HCT116 (cell line): ENCODE measurements around the gene MYBPH. TPM values are rescaled to one million over a fixed set of nuclear protein-coding genes. Genes with fewer than 3 reads are reported as not detected.

ENCODE experiments used
- ATAC-seq: fragments of 200-7000 bp; cut with Tn5 transposase; 2 replicates; pipeline ENCODE4 v1.9.1; 2020; ENCODE audit warnings: mild to moderate bottlenecking, moderate library complexity
- BruUV-seq: library from RNA; stranded (reverse); fragments of 400-500 nt; replicated peaks from 2 replicates; lab custom pipeline; 2021; lab: Mats Ljungman, UMichigan
- CTCF ChIA-PET: fragments of 300-600 bp; sonication (Branson Sonifier 250); formaldehyde crosslinking; loops from one replicate; lab custom pipeline; 2021; ENCODE audit warnings: antibody characterized with exemption; lab: Charles Lee
- POLR2A ChIA-PET: fragments of 300-600, 350-600 bp; sonication (Branson Sonifier 250); formaldehyde crosslinking; loops from one replicate; lab custom pipeline; 2021; ENCODE audit warnings: antibody characterized with exemption; lab: Charles Lee
- RAD21 ChIA-PET, 2 experiments: fragments of 300-600 bp; sonication (Branson Sonifier 250); formaldehyde crosslinking; loops; one replicate each; lab custom pipeline; 2023; ENCODE audit warnings: low total read pairs in 2 of 2; ENCODE audit not compliant: uncharacterized antibody in 2 of 2, unreplicated experiment in 2 of 2, low non-redundant PET in 1 of 2; lab: Charles Lee
- DNase-seq: peaks from one replicate; pipeline ENCODE4 v3.0.0-alpha.2; 2010; ENCODE audit warnings: low read depth, low spot score
- H2AFZ ChIP-seq: fragments of 200-600 bp; shearing (Covaris generic), sonication (generic); 2 replicates; pipeline ENCODE4 v1.6.1; 2017; ENCODE audit warnings: low read depth, mixed run types, mixed read lengths, antibody characterized with exemption, low read length; ENCODE audit not compliant: poor library complexity, severe bottlenecking
- H3K27ac ChIP-seq: 2 replicates; pipeline ENCODE4 v1.5.1; 2012; ENCODE audit warnings: low read depth, low read length
- H3K27me3 ChIP-seq: fragments of 200-600 bp; sonication (generic); 2 replicates; pipeline ENCODE4 v1.6.1; 2016; ENCODE audit warnings: mixed run types, low read length, mixed read lengths; ENCODE audit not compliant: insufficient read depth
- H3K36me3 ChIP-seq, 2 experiments: fragments of 200-500 bp in 1 of 2; fragments of 200-600 bp in 1 of 2; sonication (Bioruptor generic) in 1 of 2; sonication (generic) in 1 of 2; 2 replicates each; pipeline versions ENCODE4 v1.5.1 to v1.6.1; 2014 to 2016; ENCODE audit warnings: low read length in 2 of 2, inconsistent platforms in 1 of 2, mixed read lengths in 1 of 2, mixed run types in 1 of 2; ENCODE audit not compliant: insufficient read depth in 2 of 2, control insufficient read depth in 1 of 2
- H3K4me1 ChIP-seq, 2 experiments: fragments of 200-600 bp in 1 of 2; sonication (generic) in 1 of 2; 2 replicates each; pipeline versions ENCODE4 v1.5.1 to v1.6.1; 2012 to 2017; ENCODE audit warnings: low read length in 2 of 2, inconsistent platforms in 1 of 2, mild to moderate bottlenecking in 1 of 2, mixed read lengths in 1 of 2, mixed run types in 1 of 2, moderate library complexity in 1 of 2; ENCODE audit not compliant: insufficient read depth in 2 of 2, control insufficient read depth in 1 of 2
- H3K4me2 ChIP-seq: fragments of 200-600 bp; sonication (generic); 2 replicates; pipeline ENCODE4 v1.6.1; 2017; ENCODE audit warnings: mixed run types, low read length, mixed read lengths
- H3K4me3 ChIP-seq, 2 experiments: fragments of 200-600 bp in 1 of 2; sonication (generic) in 1 of 2; replicated peaks in 1 of 2; 2 replicates each; pipeline ENCODE4 v1.5.1; 2011 to 2016; ENCODE audit warnings: low read length in 2 of 2, control low read depth in 1 of 2, low read depth in 1 of 2, mild to moderate bottlenecking in 1 of 2, mixed read lengths in 1 of 2, mixed run types in 1 of 2
- H3K79me2 ChIP-seq: fragments of 200-600 bp; sonication (generic); 2 replicates; pipeline ENCODE4 v1.6.1; 2017; ENCODE audit warnings: mild to moderate bottlenecking, mixed run types, low read length, moderate library complexity, mixed read lengths; ENCODE audit not compliant: insufficient read depth
- H3K9ac ChIP-seq: fragments of 200-600 bp; sonication (generic); 2 replicates; pipeline ENCODE4 v1.6.1; 2016; ENCODE audit warnings: low read length, mixed read lengths
- H3K9me2 ChIP-seq: fragments of 200-600 bp; sonication (generic), shearing (Covaris generic); 2 replicates; pipeline ENCODE4 v1.6.1; 2017; ENCODE audit warnings: mixed run types, mild to moderate bottlenecking, moderate library complexity; ENCODE audit not compliant: insufficient read depth
- H3K9me3 ChIP-seq, 2 experiments: fragments of 200-500 bp in 1 of 2; fragments of 200-600 bp in 1 of 2; sonication (Bioruptor generic) in 1 of 2; sonication (generic) in 1 of 2; 2 replicates each; pipeline ENCODE4 v1.6.1; 2014 to 2017; ENCODE audit warnings: low read length in 2 of 2, mixed read lengths in 2 of 2, inconsistent platforms in 1 of 2, low read depth in 1 of 2, mild to moderate bottlenecking in 1 of 2, mixed run types in 1 of 2, moderate library complexity in 1 of 2; ENCODE audit not compliant: control insufficient read depth in 1 of 2, insufficient read depth in 1 of 2
- H4K20me1 ChIP-seq: fragments of 200-600 bp; sonication (generic), shearing (Covaris generic); 2 replicates; pipeline ENCODE4 v1.6.1; 2017; ENCODE audit warnings: mixed run types, mild to moderate bottlenecking, moderate library complexity; ENCODE audit not compliant: insufficient read depth
- EZH2 ChIP-seq: fragments of 200-600 bp; sonication (generic); IDR thresholded peaks from 2 replicates; pipeline ENCODE4 v1.6.1; 2017; ENCODE audit warnings: antibody characterized with exemption, mixed run types
- EZH2phosphoT487 ChIP-seq: fragments of 200-600 bp; IDR thresholded peaks from 2 replicates; pipeline ENCODE4 v1.6.1; 2018; ENCODE audit warnings: antibody characterized with exemption, borderline replicate concordance
- JUND ChIP-seq: IDR thresholded peaks from 2 replicates; pipeline ENCODE4 v1.6.1; 2012
- POLR2A ChIP-seq: IDR thresholded peaks from 2 replicates; pipeline ENCODE4 v1.7.0; 2011; ENCODE audit warnings: borderline replicate concordance; ENCODE audit not compliant: insufficient read depth, insufficient read length; ENCODE audit errors: extremely low read depth
- POLR2AphosphoS5 ChIP-seq: IDR thresholded peaks from 2 replicates; pipeline ENCODE4 v1.6.1; 2011; ENCODE audit warnings: mild to moderate bottlenecking, low read depth, low read length, moderate library complexity
- RAD21 ChIP-seq: IDR thresholded peaks from 2 replicates; pipeline ENCODE4 v1.6.1; 2012; ENCODE audit warnings: low read depth, mild to moderate bottlenecking
- ZNF274 ChIP-seq: fragments of 200-500 bp; sonication (Bioruptor generic); IDR thresholded peaks from 2 replicates; pipeline ENCODE4 v1.6.1; 2014; ENCODE audit warnings: mild to moderate bottlenecking, low read depth, low read length, inconsistent platforms
- intact Hi-C: fragments of 100-400 bp; cut with micrococcal nuclease; formaldehyde crosslinking; loops from 2 replicates; pipeline ENCODE4 v1.10.0; 2022
- total RNA-seq: library from RNA; stranded (reverse); gene quantifications from one replicate; pipeline ENCODE4 v1.2.1, GENCODE V29; 2021; ENCODE audit not compliant: unreplicated experiment
- TF ChIP-seq, protein P1 (sequence below): IDR thresholded peaks from 2 replicates; pipeline ENCODE4 v1.6.1; 2012
- TF ChIP-seq, protein P2 (sequence below), 3 experiments: fragments of 200-600 bp in 1 of 3; sonication (generic) in 1 of 3; IDR thresholded peaks in 2 of 3; conservative IDR thresholded peaks in 1 of 3; 2 replicates each; pipeline ENCODE4 v1.5.1; 2012 to 2017; ENCODE audit warnings: low read depth in 2 of 3, low read length in 2 of 3, antibody characterized with exemption in 1 of 3, borderline replicate concordance in 1 of 3, control low read depth in 1 of 3, mild to moderate bottlenecking in 1 of 3, mixed read lengths in 1 of 3, mixed run types in 1 of 3, moderate library complexity in 1 of 3; ENCODE audit not compliant: insufficient read depth in 1 of 3
- TF ChIP-seq, protein P3 (sequence below): IDR thresholded peaks from 2 replicates; pipeline ENCODE4 v1.6.1; 2012; ENCODE audit warnings: low read depth
- TF ChIP-seq, protein P4 (sequence below): IDR thresholded peaks from 2 replicates; pipeline ENCODE4 v1.6.1; 2011; ENCODE audit warnings: mild to moderate bottlenecking, low read length, moderate library complexity; ENCODE audit not compliant: insufficient replicate concordance; ENCODE audit errors: extremely low read depth

Gene MYBPH
- total RNA-seq, 1 experiment from 2014 or later: 0.22 TPM

DNA sequence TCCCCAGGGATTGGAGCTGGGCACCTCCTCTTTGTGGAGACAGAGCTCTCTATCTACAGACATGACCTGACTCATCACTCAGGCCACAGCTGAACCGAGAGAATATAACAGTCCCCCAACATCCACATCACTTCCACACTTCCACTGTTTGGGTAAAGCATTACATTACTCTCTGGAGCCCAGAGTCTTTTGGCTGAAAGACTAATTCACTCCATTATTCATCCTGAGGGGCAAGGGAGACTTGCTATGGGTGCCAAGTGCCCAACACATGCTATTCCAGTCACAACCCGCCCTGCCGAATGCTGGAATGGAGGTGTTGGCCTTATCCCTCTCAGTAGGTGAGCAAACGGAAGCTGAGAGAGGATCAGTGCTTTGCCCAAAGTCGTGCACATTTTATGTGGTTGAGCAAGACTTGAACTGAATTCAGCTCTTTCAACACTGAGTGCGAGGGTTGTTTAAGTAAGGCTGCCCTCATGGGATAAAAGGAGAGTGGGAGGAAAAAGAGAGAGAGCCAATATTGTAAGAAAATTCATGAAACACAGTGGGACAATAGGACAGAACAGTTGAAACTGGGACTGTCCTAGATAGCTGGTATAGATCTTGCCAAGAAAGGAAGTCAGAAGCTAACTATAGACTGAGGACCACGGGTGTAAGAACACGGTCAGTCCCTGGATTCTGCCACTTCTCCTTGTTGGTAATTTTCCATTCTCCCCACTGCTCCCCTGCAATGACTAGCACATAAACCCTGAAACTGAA, 24.4 kb upstream of the MYBPH start:
- Histone ChIP-seq H3K36me3 (no peaks in the 10 kb centered on the region), H3K4me1 (peaks cover 0 to 10% of the 10 kb centered on the region in 2 experiments; a peak in 2 of 4 replicates), H4K20me1 (no peaks in the 10 kb centered on the region), H3K79me2 (no peaks in the 10 kb centered on the region), H3K4me2 (no peak overlapping the region), H2AFZ (no peak overlapping the region), H3K27me3 (no peaks in the 10 kb centered on the region), H3K4me3 (no peak overlapping the region), H3K9ac (no peak overlapping the region), H3K27ac (no peak overlapping the region), H3K9me2 (no peaks in the 10 kb centered on the region), H3K9me3 (no peaks in the 10 kb centered on the region)
- CTCF ChIA-PET: interaction anchor here (0.9 kb wide), 1 partner anchor 68 kb away, joined by 3 read pairs; no protein-coding TSS in a partner anchor
- POLR2A ChIA-PET: no interaction called here
- BruUV-seq: no TSS peak
- intact Hi-C loops: no loop called here
- no peak for ATAC-seq
- RAD21 ChIA-PET: interaction anchor here in 1 of 2 experiments (0.7 kb wide), 1 partner anchor 16 kb away, joined by 3 read pairs; no protein-coding TSS in a partner anchor
- no peak for DNase-seq
- TF ChIP-seq POLR2A: no peak
- TF ChIP-seq, protein P1, sequence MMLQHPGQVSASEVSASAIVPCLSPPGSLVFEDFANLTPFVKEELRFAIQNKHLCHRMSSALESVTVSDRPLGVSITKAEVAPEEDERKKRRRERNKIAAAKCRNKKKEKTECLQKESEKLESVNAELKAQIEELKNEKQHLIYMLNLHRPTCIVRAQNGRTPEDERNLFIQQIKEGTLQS: no peak
- TF ChIP-seq RAD21: no peak
- no peak for TF ChIP-seq EZH2phosphoT487
- TF ChIP-seq, protein P2, sequence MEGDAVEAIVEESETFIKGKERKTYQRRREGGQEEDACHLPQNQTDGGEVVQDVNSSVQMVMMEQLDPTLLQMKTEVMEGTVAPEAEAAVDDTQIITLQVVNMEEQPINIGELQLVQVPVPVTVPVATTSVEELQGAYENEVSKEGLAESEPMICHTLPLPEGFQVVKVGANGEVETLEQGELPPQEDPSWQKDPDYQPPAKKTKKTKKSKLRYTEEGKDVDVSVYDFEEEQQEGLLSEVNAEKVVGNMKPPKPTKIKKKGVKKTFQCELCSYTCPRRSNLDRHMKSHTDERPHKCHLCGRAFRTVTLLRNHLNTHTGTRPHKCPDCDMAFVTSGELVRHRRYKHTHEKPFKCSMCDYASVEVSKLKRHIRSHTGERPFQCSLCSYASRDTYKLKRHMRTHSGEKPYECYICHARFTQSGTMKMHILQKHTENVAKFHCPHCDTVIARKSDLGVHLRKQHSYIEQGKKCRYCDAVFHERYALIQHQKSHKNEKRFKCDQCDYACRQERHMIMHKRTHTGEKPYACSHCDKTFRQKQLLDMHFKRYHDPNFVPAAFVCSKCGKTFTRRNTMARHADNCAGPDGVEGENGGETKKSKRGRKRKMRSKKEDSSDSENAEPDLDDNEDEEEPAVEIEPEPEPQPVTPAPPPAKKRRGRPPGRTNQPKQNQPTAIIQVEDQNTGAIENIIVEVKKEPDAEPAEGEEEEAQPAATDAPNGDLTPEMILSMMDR (IDR thresholded peaks at IDR 0.05 in 2 of 3, conservative IDR thresholded peaks at IDR 0.05 in 1 of 3; ENCODE audit: borderline replicate concordance in 1 of 3, insufficient read depth in 1 of 3, low read depth in 2 of 3, low read length in 2 of 3): no peak
- no peak for TF ChIP-seq POLR2AphosphoS5
- TF ChIP-seq, protein P3, sequence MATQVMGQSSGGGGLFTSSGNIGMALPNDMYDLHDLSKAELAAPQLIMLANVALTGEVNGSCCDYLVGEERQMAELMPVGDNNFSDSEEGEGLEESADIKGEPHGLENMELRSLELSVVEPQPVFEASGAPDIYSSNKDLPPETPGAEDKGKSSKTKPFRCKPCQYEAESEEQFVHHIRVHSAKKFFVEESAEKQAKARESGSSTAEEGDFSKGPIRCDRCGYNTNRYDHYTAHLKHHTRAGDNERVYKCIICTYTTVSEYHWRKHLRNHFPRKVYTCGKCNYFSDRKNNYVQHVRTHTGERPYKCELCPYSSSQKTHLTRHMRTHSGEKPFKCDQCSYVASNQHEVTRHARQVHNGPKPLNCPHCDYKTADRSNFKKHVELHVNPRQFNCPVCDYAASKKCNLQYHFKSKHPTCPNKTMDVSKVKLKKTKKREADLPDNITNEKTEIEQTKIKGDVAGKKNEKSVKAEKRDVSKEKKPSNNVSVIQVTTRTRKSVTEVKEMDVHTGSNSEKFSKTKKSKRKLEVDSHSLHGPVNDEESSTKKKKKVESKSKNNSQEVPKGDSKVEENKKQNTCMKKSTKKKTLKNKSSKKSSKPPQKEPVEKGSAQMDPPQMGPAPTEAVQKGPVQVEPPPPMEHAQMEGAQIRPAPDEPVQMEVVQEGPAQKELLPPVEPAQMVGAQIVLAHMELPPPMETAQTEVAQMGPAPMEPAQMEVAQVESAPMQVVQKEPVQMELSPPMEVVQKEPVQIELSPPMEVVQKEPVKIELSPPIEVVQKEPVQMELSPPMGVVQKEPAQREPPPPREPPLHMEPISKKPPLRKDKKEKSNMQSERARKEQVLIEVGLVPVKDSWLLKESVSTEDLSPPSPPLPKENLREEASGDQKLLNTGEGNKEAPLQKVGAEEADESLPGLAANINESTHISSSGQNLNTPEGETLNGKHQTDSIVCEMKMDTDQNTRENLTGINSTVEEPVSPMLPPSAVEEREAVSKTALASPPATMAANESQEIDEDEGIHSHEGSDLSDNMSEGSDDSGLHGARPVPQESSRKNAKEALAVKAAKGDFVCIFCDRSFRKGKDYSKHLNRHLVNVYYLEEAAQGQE: no peak
- no peak for TF ChIP-seq ZNF274
- no peak for TF ChIP-seq JUND
- TF ChIP-seq EZH2: no peak
- TF ChIP-seq, protein P4, sequence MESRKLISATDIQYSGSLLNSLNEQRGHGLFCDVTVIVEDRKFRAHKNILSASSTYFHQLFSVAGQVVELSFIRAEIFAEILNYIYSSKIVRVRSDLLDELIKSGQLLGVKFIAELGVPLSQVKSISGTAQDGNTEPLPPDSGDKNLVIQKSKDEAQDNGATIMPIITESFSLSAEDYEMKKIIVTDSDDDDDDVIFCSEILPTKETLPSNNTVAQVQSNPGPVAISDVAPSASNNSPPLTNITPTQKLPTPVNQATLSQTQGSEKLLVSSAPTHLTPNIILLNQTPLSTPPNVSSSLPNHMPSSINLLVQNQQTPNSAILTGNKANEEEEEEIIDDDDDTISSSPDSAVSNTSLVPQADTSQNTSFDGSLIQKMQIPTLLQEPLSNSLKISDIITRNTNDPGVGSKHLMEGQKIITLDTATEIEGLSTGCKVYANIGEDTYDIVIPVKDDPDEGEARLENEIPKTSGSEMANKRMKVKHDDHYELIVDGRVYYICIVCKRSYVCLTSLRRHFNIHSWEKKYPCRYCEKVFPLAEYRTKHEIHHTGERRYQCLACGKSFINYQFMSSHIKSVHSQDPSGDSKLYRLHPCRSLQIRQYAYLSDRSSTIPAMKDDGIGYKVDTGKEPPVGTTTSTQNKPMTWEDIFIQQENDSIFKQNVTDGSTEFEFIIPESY: no peak
